Hepatocyte (in vitro differentiated cells): ENCODE measurements around the gene SEMA5A. TPM values are rescaled to one million over a fixed set of nuclear protein-coding genes. Genes with fewer than 3 reads are reported as not detected.
A peak's percentile ranks its signal among the peaks of the same experiment; 100 is the strongest.

Experiments
- DNase-seq: peaks from one replicate; pipeline ENCODE4 v3.0.0-alpha.2; 2016; ENCODE audit warnings: low spot score
- H2AFZ ChIP-seq: fragments of 200-600 bp; sonication (generic); 2 replicates; pipeline ENCODE4 v1.6.0; 2016; ENCODE audit warnings: antibody characterized with exemption, mild to moderate bottlenecking
- H3K27ac ChIP-seq: fragments of 200-600 bp; sonication (generic); 2 replicates; pipeline ENCODE4 v1.5.1; 2016; ENCODE audit warnings: mild to moderate bottlenecking
- H3K27me3 ChIP-seq: fragments of 200-600 bp; sonication (generic); 2 replicates; pipeline ENCODE4 v1.6.1; 2016
- H3K36me3 ChIP-seq: fragments of 200-600 bp; sonication (generic); replicated peaks from 2 replicates; pipeline ENCODE4 v1.5.1; 2016; ENCODE audit warnings: low read depth; ENCODE audit not compliant: insufficient read depth
- H3K4me1 ChIP-seq: fragments of 200-600 bp; sonication (generic); 2 replicates; pipeline ENCODE4 v1.5.1; 2016; ENCODE audit warnings: mild to moderate bottlenecking, moderate library complexity; ENCODE audit not compliant: insufficient read depth
- H3K4me2 ChIP-seq: fragments of 200-600 bp; sonication (generic); 2 replicates; pipeline ENCODE4 v1.6.0; 2016
- H3K4me3 ChIP-seq: fragments of 200-600 bp; sonication (generic); 2 replicates; pipeline ENCODE4 v1.5.1; 2016; ENCODE audit warnings: mild to moderate bottlenecking
- H3K79me2 ChIP-seq: fragments of 200-600 bp; sonication (generic); 2 replicates; pipeline ENCODE4 v1.6.0; 2017; ENCODE audit warnings: mild to moderate bottlenecking
- H3K9me2 ChIP-seq: fragments of 200-600 bp; sonication (generic); replicated peaks from 2 replicates; pipeline ENCODE4 v1.6.0; 2017; ENCODE audit warnings: mild to moderate bottlenecking; ENCODE audit not compliant: insufficient read depth
- H3K9me3 ChIP-seq: fragments of 200-600 bp; sonication (generic); 2 replicates; pipeline ENCODE4 v1.5.1; 2016; ENCODE audit warnings: low read depth, mild to moderate bottlenecking
- H4K20me1 ChIP-seq: fragments of 200-600 bp; sonication (generic); 2 replicates; pipeline ENCODE4 v1.6.0; 2016; ENCODE audit warnings: mild to moderate bottlenecking; ENCODE audit not compliant: insufficient read depth, poor library complexity, severe bottlenecking
- EZH2 ChIP-seq: fragments of 200-600 bp; sonication (generic); IDR thresholded peaks from 2 replicates; pipeline ENCODE4 v1.6.1; 2016; ENCODE audit warnings: antibody characterized with exemption, mild to moderate bottlenecking, borderline replicate concordance
- EZH2phosphoT487 ChIP-seq: fragments of 200-600 bp; sonication (generic); IDR thresholded peaks from one replicate; pipeline ENCODE4 v1.6.1; 2018; ENCODE audit warnings: antibody characterized with exemption, mild to moderate bottlenecking, low read depth, moderate library complexity; ENCODE audit not compliant: unreplicated experiment, severe bottlenecking
- WGBS: methylation state at CpG from one replicate; pipeline ENCODE4 v1.1.6; 2016; ENCODE audit warnings: low lambda C conversion rate; ENCODE audit errors: missing lambda C conversion rate; 5-methylcytosine and 5-hydroxymethylcytosine counted together
- polyA plus RNA-seq: library from polyadenylated mRNA; unstranded; fragments of >200 nt; fragmentation: Nextera tagmentation; extraction: Ambion mirVana; gene quantifications from 2 replicates; pipeline ENCODE4 v1.2.1, GENCODE V29; 2016
- total RNA-seq: library from RNA; depleted of rRNA; stranded (reverse); fragments of >200 nt; gene quantifications from 2 replicates; pipeline ENCODE4 v1.2.3, GENCODE V29; 2014
- TF ChIP-seq, protein P1 (sequence below): fragments of 200-600 bp; sonication (generic); IDR thresholded peaks from 2 replicates; pipeline ENCODE4 v1.5.1; 2016; ENCODE audit warnings: antibody characterized with exemption, mild to moderate bottlenecking; ENCODE audit not compliant: poor library complexity

The SEMA5A gene
- total and polyA plus RNA-seq, 2 experiments from 2014 or later, result 10.7 to 21.7 TPM

DNA sequence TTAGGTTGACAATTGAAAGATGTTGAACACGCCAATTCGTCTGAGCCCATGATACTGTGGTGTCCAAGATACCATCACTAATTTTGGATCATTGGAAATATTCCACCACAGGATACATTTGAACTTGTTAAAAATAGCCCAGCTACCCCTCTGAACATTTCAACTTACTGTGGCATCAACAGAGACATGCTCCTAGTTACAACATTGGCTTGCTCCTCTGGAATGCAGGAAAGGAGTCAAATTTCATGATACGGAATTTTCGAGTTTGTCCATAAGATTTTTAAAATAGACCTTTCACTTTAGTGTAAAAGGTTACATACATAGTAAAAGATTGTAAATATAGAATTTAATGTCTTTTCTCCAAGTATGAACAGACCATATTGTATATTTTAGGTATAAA is 12.8 kb downstream of the SEMA5A start:
- H3K27ac ChIP-seq, result no peak overlapping the region
- no peaks in the 10 kb centered on the region for H3K9me2 ChIP-seq
- H3K79me2 ChIP-seq, result peaks cover 10% of the 10 kb centered on the region
- H3K4me3 ChIP-seq, result no peak overlapping the region
- H3K4me1 ChIP-seq, result no peaks in the 10 kb centered on the region
- no peak overlapping the region for H3K4me2 ChIP-seq
- no peaks in the 10 kb centered on the region for H3K9me3 ChIP-seq
- no peak overlapping the region for H2AFZ ChIP-seq
- WGBS, result 66% methylated on average over 4 of the region's 4 CpGs
- no peaks in the 10 kb centered on the region for H3K36me3 ChIP-seq
- TF ChIP-seq EZH2phosphoT487 (no peak), EZH2 (no peak)
- TF ChIP-seq, protein P1, sequence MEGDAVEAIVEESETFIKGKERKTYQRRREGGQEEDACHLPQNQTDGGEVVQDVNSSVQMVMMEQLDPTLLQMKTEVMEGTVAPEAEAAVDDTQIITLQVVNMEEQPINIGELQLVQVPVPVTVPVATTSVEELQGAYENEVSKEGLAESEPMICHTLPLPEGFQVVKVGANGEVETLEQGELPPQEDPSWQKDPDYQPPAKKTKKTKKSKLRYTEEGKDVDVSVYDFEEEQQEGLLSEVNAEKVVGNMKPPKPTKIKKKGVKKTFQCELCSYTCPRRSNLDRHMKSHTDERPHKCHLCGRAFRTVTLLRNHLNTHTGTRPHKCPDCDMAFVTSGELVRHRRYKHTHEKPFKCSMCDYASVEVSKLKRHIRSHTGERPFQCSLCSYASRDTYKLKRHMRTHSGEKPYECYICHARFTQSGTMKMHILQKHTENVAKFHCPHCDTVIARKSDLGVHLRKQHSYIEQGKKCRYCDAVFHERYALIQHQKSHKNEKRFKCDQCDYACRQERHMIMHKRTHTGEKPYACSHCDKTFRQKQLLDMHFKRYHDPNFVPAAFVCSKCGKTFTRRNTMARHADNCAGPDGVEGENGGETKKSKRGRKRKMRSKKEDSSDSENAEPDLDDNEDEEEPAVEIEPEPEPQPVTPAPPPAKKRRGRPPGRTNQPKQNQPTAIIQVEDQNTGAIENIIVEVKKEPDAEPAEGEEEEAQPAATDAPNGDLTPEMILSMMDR, result no peak
- H4K20me1 ChIP-seq, result no peaks in the 10 kb centered on the region
- no peaks in the 10 kb centered on the region for H3K27me3 ChIP-seq
- no peak for DNase-seq

DNA sequence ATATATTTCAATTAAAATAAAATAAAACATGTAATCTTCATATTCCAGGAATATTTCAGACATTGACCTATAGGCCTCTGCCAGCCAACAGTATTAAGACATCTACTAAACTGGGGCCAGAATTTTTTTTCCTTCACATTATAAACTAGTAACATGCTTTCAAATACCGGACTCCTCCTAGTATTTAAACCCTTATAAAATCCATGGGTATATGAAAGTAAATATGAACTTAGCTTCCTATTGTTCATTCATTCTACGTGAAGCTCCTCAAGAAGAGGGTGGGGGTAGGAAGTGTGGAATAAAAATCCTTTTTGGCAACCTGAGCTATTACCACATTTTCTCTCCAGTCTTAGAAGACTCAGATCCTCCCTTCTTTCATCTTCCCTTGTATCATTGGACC is 16.4 kb downstream of the SEMA5A start:
- TF ChIP-seq, protein P1, result no peak
- TF ChIP-seq EZH2phosphoT487 (no peak), EZH2 (no peak)
- no peaks in the 10 kb centered on the region for H4K20me1 ChIP-seq
- H3K4me1 ChIP-seq, result no peaks in the 10 kb centered on the region
- H3K36me3 ChIP-seq, result no peaks in the 10 kb centered on the region
- H3K27ac ChIP-seq, result no peak overlapping the region
- no peaks in the 10 kb centered on the region for H3K9me2 ChIP-seq
- H3K79me2 ChIP-seq, result peaks cover 7% of the 10 kb centered on the region
- H3K4me2 ChIP-seq, result no peak overlapping the region
- no peaks in the 10 kb centered on the region for H3K27me3 ChIP-seq
- H3K4me3 ChIP-seq, result no peak overlapping the region
- no peak for DNase-seq
- 95% methylated on average over 2 of the region's 2 CpGs for WGBS
- H3K9me3 ChIP-seq, result no peaks in the 10 kb centered on the region
- no peak overlapping the region for H2AFZ ChIP-seq

DNA sequence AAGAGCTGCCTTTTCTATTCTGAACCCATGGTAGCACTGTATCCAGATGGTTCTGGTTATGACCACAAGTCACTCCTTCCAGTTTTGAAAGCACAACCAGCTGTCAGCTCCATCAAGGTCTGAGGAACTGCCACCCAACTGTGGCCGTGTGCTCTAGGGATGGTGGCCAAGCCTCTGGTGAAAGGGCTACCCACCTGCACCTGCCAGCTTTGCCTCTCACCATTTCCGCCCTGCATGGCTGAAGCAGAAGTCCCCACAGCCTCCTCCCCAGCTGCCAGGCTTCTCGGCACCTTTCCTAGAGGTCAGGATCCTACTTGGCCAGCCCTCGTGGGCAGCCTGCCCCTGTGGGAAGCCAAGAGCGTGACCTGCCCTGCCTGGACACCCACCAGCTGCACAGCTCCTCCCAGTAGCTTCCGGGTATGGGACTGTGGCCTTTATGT is 16.8 kb downstream of the SEMA5A start:
- Histone ChIP-seq H3K79me2 (peaks cover 7% of the 10 kb centered on the region), H3K4me2 (no peak overlapping the region), H3K27ac (no peak overlapping the region), H3K9me2 (no peaks in the 10 kb centered on the region), H3K9me3 (no peaks in the 10 kb centered on the region), H4K20me1 (no peaks in the 10 kb centered on the region), H3K27me3 (no peaks in the 10 kb centered on the region), H3K36me3 (no peaks in the 10 kb centered on the region), H3K4me3 (no peak overlapping the region), H3K4me1 (no peaks in the 10 kb centered on the region), H2AFZ (no peak overlapping the region)
- TF ChIP-seq EZH2phosphoT487 (no peak), EZH2 (no peak)
- WGBS, result 96% methylated on average over 6 of the region's 6 CpGs
- DNase-seq, result no peak

DNA sequence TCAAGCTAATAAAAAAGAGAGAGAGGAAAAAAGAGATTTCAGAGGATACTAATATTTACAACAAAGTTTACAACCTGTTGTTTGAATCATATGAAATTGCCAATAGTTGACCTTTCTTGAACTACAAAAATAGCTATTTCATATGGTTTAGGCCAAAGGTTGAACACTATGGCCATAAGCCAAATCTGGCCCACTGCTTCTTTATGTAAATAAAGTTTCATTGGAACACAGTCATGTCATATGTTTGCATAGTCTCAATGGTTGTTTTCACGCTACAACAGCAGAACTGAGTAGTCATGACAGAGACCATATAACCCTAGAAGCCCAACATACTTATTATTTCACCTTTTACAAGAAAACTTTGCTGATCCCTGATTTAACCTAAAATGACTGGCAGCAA is 20.9 kb downstream of the SEMA5A start:
- no peak overlapping the region for H3K4me2 ChIP-seq
- H4K20me1 ChIP-seq, result no peaks in the 10 kb centered on the region
- TF ChIP-seq, protein P1, result no peak
- no peak for TF ChIP-seq EZH2
- TF ChIP-seq EZH2phosphoT487, result no peak
- peaks cover 2% of the 10 kb centered on the region for H3K79me2 ChIP-seq
- H3K9me2 ChIP-seq, result no peaks in the 10 kb centered on the region
- H2AFZ ChIP-seq, result no peak overlapping the region
- 81% methylated on average over 1 of the region's 1 CpG for WGBS
- H3K36me3 ChIP-seq, result no peaks in the 10 kb centered on the region
- H3K4me1 ChIP-seq, result peaks cover 4% of the 10 kb centered on the region
- H3K4me3 ChIP-seq, result no peak overlapping the region
- no peak for DNase-seq
- H3K9me3 ChIP-seq, result no peaks in the 10 kb centered on the region
- H3K27ac ChIP-seq, result peak overlapping the region; percentile 6
- H3K27me3 ChIP-seq, result no peaks in the 10 kb centered on the region
